Measurements from ENCODE around the gene SHANK3. TPM values are rescaled to one million over a fixed set of nuclear protein-coding genes. Genes with fewer than 3 reads are reported as not detected.

The SHANK3 gene
- total RNA-seq, 1 donor from 2014 or later = 7.8 TPM

DNA sequence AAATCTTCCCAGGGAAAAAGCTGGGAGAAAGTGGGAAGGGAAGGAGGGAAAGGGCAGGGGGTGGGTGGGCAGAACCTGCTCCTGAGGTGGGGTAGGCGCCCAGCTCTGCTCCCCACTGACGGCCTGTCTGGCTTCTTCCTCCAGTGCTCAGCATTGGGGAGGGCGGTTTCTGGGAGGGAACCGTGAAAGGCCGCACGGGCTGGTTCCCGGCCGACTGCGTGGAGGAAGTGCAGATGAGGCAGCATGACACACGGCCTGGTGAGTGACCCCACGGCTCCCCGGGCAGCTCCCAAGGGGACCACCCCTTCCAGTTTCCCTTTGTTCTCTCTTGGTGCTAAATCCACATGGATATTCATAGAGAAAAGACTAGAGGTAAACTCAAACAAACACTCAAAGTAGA is 25.9 kb downstream of the SHANK3 start:
- DNase-seq (ENCODE audit: low read depth in 2 of 2) = peak in 1 of 2 donors; percentile 72

DNA sequence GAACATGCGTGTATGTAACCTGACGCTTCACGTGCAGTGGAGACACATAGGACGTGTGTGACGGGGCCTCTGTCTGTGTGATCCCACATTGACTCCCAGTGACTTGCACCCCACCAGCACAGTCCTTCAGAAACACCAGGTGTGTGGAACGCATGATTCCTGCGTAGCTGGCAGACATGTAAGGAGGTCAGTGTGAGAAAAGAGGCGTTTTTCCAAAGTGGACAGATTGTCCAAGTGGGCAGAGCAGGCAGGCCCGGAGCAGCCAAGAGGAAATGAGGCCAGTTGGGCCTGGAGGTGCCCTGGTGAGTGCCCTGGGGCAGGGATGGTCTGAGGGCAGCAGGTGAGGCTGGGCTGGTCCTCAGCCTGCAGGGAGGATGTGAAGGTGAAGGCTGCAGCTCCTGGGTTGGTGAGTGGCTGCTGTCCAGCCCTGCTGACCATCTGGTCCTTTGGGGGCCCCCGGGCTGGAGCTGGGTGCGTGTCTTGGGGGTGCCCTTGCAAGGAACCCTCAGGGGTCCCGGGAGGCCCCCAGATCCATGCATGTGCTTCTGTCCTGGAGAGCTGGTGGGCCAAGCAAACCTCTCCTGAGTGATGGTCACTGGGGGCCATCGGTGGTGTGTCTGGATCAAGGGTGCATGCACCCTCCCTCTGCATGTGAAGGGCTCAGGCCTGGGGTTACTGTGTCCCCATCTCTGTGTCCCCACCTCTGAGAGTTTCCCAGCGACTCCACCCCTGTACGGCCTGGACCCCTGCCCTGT is 26.6 kb downstream of the SHANK3 start:
- DNase-seq (ENCODE audit: low read depth in 2 of 2) = no peak

DNA sequence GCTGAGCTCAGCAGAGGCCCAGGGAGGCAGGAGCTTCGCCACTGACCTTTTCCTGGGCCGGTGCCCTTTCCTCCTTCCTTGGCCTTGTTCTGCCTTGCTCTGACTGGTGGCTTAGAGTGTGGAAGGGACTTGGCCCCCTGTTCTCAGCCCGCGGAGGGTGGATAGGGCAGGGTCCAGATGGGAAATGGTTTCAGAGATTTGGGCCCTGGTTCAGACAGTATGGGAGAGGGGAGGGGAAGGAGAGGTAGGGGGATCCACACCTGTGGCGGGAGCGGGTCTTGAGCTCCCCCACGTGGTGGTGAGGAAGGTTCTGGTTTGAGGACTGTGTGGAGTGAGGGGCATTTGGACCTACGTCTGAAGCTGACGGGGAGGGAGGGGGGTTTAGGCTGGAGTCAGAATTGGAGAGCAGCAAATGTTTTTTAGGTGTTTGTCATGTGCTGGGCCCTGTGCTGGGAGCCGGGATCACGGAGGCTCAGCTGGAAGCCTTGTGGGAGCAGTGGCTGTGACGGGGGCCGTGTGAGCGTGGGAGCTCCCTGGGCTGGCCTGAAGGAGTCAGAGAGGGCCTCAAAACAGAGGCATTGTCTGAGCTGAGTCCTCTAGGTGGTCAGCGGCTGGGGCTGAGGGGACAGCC is 27.2 kb downstream of the SHANK3 start:
- DNase-seq (ENCODE audit: low read depth in 2 of 2) = no peak

DNA sequence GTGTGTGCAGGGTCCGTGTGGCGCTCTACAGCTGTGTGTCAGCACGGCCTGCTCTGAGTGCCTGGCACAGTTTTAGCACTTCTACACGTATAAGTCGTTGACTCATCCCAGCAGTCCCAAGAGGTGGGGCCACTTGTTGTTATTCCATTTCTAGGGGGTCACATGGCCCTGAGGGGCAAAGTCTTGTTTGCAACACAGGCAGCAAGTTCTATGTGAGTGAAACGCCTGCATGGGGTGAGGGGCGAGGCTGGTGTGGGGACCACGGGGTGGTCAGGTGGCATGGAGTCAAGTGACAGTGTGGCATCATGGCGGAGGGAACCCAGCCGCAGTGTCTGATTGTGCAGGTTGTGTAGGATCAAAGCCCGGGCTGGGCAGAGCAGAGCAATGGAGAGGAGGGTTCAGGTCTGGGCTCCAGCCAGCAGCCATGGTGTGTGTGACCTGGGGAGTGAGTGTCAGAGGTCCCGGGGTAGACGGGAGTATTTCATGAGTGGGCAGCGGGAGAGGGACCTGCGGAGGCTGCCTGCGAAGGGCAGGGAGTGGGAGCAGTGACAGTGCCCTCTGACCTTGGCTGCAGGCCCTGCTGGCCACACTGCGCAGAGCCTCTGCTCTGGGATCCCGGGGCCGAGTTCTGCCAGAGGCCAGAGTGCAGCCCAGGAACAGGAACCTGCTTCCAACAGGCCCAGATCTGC is 27.9 kb downstream of the SHANK3 start:
- DNase-seq (ENCODE audit: low read depth in 2 of 2) = peak in 1 of 2 donors; percentile 69

DNA sequence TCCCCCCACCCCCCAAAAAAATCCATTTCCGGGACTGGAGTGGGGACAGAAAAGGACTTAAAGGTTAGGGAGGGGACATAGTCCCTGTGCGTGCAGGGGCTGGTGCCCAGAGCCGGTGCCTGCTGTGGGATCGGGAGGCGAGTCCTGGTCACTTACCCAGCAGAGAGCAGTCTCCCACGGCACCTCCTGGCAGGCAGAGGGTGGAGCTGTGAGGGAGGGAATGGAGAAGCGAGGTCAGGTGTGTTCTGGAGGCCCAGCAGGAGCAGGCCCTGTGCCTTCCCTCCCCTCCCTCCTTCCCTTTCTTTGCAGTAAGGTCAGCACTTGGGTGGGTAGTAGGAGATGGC is 28.4 kb downstream of the SHANK3 start:
- no peak for DNase-seq (ENCODE audit: low read depth in 2 of 2)

DNA sequence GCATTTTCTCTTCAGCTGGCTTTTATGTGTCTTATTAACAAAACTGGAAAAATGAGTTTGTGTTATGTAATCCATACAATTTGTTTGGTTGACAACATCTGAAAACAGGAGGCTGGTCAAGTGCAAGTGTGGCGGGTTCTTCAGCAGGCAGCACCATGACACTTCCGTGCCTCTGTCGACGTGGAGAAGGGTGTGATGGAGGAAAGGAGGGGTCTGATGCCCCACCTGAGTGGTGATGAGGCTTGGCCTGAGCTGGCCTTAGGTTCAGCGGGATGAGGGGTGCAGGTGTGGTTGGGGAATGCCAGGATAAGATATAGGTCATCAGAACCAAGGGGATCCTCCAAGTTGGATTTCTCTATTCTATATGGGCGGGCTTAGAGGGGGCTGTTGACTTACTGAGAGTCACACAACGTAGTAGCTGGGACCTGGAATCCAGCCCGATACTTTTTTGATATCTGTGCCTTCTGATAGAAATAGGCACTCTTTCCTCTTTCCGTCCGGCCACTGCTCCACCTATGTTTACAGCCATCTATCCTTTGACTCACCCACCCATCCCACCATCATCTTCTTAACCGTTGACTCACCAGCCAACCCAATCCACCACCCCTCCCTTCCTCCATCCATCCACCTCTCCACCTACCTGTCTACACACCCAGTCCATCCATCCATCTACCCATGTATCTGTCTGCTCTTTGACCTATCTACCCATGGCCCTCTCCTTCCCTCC is 29.0 kb downstream of the SHANK3 start:
- no peak for DNase-seq (ENCODE audit: low read depth in 2 of 2)

DNA sequence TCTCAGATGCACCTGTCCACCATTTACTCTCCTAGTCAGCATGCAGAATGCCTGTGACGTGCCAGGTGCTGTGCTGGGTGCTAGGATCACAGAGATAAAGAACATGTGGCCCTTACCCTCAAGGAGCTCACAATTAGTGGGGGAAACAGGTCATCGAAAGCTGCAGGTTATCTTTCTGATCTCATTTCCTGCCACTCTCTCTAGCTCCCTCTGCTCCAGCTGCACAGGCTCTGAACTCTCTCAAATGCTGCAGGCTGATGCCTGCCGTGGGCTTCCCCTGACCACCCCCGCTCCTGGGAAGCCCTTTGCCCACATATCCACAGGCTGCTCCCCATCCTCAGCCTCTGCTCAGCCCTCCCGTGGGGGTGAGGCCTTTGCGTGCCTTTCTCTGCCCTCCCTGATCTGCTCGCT is 29.6 kb downstream of the SHANK3 start:
- no peak for DNase-seq (ENCODE audit: low read depth in 2 of 2)

DNA sequence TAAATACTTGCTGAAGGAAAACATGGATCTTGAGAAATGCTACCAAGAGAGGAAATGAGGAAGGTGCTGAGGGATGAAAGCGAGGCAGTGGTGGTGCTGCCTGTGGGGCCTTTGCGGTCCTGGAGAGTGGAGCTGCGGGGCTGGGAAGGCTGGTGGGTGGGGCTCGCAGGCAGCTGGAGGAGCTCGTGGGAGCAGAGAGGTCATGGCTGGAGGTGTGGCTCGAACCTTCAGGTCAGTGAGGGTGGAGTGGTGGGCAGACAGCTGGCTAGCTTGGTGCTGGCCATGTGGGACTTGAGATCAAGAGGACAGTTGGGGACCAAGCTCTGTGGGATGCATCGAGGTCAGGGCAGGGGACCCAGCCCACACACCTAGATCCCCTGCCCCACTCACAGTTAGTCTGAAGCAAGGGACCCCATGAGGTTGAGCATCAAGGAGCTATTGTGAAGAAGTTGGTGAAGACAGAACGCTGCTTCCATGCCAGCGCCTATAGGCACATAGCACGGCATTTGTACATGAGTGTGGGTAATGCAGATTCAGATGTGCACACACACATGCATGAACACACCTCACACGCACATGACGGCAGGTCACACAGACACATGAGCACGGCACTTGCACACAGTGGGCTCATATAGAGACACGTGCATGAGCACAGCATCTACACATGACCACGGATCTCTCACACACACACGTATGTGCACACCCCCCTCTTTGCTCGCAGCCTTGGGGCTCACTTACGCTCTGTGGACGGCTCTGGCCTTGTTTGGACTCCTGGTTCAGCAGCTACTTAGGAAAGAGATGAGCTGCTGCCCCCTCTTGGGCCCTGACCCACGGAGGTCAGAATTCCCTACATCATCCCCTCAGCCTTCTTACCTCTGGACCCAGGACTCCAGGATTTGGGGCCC is 30.4 kb downstream of the SHANK3 start:
- no peak for DNase-seq (ENCODE audit: low read depth in 2 of 2)

DNA sequence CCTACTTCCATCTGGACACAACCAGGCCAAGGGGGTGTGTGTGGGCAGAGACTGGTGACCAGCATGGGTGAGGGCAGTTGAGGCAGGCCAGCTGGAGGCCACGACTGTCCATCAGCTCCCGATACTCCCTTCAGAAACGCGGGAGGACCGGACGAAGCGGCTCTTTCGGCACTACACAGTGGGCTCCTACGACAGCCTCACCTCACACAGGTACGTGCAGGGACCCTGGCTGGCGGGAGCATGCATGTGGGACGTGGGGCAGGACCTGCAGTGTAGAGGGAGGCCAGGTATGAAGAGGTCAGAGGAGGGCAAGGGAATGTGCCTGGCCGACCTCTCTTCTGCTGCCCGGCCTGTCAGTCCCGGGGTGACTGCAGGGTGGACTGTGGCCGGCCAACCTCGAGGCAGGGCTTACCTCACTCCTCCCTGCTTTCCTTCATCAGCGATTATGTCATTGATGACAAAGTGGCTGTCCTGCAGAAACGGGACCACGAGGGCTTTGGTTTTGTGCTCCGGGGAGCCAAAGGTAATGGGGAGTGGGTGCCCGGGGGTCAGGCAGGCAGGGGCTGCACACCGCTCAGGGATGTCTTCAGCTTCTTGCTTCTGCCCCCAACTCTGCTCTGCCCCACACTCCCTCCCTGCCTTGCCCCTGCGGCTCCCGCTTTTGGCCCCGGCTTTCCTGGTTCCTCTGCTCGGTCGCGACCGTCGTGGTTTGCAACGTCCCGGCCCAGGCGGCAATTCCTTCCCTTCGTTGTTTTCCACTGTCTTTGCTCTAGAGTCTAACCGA is 31.3 kb downstream of the SHANK3 start:
- no peak for DNase-seq (ENCODE audit: low read depth in 2 of 2)

DNA sequence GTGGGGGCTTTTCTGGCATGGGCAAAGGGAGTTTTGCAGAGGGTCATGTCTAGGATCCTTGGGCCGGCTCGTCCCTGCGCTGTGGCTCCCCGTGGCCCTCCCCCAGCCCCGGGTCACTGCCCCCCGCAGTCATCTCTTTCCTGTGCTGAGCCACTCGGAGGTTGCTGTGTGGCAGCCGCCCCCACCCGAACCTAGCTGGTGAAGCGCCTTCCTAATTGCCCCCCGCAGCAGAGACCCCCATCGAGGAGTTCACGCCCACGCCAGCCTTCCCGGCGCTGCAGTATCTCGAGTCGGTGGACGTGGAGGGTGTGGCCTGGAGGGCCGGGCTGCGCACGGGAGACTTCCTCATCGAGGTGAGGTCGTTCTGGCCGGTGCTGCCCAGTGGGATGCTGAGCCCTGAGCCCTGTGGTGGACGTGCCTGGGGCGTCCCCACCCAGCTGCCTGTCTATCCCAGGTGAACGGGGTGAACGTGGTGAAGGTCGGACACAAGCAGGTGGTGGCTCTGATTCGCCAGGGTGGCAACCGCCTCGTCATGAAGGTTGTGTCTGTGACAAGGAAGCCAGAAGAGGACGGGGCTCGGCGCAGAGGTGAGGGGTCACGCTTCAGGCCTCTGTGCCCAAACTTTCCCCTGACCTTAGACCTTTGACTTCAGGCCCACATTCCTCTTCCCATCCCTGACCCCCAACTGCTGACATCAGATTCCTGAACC is 32.0 kb downstream of the SHANK3 start:
- DNase-seq (ENCODE audit: low read depth in 2 of 2) = no peak

DNA sequence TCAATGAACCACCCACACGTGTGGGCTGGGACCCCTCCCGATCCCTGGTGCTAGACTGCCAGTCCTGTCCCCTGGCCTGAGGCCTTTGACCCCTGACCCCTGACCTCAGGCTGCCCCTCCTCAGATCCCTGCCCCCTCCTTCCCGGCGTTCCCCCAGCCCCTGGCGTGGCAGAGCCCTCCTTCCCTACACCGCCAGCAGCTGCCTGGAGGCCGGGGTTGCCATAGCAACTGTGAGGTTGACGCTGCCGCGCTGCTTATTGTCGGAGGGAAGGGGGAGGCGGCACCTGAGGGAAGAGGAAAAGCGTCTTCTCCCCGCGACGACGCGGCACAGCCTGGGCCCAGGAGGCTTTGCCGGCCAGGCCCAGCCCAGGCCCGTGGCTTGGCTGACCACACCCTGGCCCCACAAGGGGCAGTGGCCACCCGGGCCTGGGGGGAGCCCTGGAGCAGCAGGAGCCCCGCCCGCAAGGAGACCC is 32.6 kb downstream of the SHANK3 start:
- DNase-seq (ENCODE audit: low read depth in 2 of 2) = peak; percentile 15 to 79

DNA sequence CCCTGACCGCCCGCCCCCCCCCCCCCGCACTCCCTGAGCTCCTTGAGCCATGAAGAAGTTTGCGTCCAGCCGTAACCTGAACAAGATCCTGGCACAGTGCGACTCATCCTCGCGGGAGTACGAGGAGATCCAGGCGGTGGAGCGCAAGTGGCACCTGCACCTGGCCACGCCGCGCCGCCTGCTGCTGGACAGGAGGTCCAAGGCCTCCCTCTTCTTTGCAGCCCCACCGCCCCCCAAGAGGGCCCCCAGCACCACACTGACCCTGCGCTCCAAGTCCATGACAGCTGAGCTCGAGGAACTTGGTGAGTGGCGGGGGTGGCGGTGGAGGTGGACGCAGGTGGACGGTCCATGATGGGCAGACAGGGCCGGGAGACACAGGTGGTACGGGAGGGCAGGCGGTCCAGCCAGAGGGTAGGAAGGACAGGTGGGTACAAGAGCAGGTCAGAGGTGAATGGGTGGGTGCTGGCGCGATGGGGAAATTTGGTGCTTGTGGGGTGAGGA is 33.3 kb downstream of the SHANK3 start:
- no peak for DNase-seq (ENCODE audit: low read depth in 2 of 2)

DNA sequence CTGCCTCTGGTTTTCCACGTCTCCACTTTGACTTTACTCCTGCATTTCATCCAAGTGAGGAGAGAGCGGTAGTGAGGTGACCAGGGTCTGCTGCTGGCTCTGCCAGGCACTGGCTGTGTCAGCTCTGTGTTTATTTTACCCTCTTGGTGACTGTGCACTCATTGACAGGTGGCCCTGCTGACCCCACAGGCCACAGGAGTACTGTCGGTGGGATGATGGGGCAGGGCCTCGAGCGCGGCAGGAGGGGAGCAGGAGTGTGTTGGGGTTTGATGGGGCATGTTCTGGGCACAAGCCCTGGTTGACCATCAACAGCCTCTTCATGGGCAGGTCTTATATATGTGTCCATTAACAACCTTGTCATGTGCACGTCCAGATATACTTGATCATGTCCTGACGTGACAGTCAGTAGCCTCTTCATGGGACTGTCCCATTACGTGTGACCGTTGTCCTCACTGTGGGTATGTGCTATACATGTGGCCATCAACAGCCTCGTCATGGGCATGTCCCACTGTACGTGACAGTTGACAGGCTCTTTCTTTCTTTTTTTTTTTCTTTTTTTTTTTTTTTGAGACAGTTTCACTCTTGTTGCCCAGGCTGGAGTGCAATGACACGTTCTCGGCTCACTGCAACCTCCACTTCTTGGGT is 34.0 kb downstream of the SHANK3 start:
- DNase-seq (ENCODE audit: low read depth in 2 of 2) = no peak

DNA sequence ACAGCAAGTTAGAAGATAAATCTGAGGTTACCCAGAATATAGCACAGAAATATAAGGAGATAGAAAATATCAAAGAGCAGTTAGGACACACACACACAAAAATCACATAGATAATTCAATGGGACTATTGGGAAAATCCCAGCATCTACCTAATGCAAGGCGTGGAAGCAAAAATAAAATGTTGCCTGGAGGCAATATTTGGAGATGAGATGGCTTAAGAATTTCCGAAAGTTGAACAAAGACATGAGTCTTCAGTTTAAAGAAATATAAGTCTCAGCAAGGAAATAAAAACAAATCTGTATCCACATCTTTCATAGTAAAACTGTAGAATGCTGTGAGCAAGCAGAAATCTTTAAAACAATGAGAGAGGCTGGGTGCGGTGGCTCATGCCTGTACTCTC is 35.9 kb downstream of the SHANK3 start:
- no peak for DNase-seq (ENCODE audit: low read depth in 2 of 2)

DNA sequence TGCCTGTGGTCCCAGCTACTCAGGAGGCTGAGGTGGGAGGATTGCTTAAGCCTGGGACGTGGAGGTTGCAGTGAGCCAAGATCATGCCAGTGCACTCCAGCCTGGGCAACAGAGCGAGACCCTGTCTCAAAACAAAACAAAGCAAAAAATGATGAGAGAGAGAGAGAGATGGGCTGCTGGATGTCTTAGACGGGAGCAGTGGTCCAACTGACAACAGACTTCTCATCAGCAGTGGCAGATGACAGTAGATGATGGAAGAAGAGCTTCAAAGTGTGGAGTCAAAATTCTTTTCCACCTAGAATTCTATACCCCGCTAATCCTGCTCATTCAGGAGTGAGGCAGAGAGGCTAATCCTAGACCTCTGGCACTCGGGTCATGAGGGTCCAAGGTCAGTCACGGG is 36.4 kb downstream of the SHANK3 start:
- no peak for DNase-seq (ENCODE audit: low read depth in 2 of 2)

DNA sequence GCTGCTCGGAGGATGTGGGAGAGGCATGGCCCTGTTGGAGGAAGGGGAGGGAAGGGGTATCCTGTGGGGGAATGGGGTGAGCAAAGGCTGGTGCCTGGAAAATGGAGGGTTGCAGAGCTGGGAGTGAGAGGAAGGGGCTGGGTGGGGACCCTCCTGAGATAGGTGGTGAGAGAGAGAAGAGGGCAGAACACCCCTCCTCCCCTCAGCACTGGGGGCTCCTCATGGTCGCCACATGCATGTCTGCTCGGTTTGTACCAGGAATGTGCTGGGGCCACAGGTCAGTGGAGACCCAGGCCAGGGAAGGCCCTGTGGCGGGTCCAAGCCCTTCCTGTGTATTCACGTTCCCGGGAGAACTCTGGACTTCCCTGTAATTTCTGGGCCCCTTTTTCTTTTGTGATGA is 37.6 kb downstream of the SHANK3 start:
- DNase-seq (ENCODE audit: low read depth in 2 of 2) = no peak

DNA sequence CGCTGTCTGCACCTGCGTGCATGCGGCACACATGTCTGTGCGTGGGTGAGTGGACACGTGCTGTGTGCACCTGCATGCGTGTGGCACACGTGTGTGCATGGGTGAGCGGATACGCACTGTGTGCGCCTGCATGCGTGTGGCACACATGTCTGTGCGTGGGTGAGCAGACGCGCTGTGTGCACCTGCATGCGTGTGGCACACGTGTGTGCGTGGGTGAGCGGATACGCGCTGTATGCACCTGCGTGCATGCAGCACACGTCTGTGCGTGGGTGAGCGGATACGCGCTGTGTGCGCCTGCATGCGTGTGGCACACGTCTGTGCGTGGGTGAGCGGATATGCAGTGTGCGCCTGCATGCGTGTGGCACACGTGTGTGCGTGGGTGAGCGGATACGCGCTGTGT is 38.3 kb downstream of the SHANK3 start:
- DNase-seq (ENCODE audit: low read depth in 2 of 2) = no peak

DNA sequence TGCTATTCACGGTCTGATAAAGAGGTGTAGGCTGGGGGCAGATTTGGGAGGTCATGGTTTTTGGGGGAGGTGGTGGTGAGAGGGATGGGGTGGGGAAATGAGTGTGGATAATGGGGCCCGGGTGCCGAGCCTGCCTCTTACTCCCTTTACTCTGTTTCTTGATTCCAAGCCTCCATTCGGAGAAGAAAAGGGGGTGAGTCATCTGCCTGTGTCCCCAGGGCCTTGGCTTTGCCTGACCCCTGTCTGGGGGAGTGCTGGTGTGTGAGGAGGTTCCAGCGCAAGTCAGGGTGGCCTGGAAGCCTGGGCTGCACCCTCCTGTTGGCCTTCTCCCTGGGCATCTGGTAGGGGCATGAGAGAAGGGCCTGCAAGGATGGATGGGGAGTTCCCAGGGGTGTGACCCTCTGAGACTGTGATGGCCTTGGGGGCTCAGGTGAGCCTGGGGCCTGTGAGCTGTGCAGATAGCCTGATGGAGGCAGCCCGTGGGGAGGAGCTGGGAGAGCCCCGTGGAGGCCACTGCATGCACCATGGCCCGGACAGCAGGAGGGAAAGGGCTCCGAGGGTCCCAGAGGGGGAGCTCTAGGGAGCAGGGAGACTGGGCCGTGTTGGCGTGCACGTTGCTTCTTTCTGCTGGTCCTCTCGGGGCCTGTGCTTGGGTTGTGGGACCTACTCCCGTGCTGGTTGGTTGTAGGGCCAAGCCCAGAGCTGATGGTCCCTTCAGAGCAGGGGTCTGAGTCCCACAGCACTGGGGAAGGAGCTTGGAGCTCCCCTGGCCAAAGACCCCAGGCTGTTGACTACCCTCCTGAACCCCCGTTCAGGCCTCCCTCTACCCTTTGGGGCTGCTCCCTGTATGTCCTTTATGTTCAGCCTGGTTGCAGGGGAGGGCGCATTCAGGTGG is 39.1 kb downstream of the SHANK3 start:
- DNase-seq (ENCODE audit: low read depth in 2 of 2) = no peak

Data from dermis microvascular lymphatic vessel endothelial cell (primary cell).